Psoas muscle (tissue), 8 donors: ENCODE data around the gene ELAC1. TPM values are rescaled to one million over a fixed set of nuclear protein-coding genes. Genes with fewer than 3 reads are reported as not detected.

Source experiments
- ATAC-seq, 4 donors: fragments of 200-7000 bp; cut with Tn5 transposase; one replicate each; pipeline ENCODE4 v1.9.1; 2020; ENCODE audit warnings: moderate library complexity in 3 of 4, mild to moderate bottlenecking in 2 of 4
- DNase-seq, 2 donors: peaks; one replicate each; pipeline ENCODE4 v3.0.0-alpha.2; 2020
- H3K27ac ChIP-seq: fragments of 200-600 bp; one replicate; pipeline ENCODE4 v1.8.0; 2022
- H3K27me3 ChIP-seq, 3 donors: fragments of 200-600 bp in 1 of 3; one replicate each; pipeline versions ENCODE4 v1.6.1 to v1.8.0; 2013 to 2022; ENCODE audit warnings: low read length in 2 of 3, mild to moderate bottlenecking in 2 of 3, moderate library complexity in 1 of 3; ENCODE audit not compliant: insufficient read depth in 3 of 3
- H3K36me3 ChIP-seq, 2 donors: fragments of 200-600 bp in 1 of 2; one replicate each; pipeline versions ENCODE4 v1.6.1 to v1.8.0; 2013 to 2022; ENCODE audit warnings: low read depth in 1 of 2, mild to moderate bottlenecking in 1 of 2, moderate library complexity in 1 of 2; ENCODE audit not compliant: insufficient read depth in 1 of 2
- H3K4me1 ChIP-seq: fragments of 200-600 bp; one replicate; pipeline ENCODE4 v1.8.0; 2022
- H3K4me3 ChIP-seq: fragments of 200-600 bp; one replicate; pipeline ENCODE4 v1.8.0; 2022; ENCODE audit warnings: mild to moderate bottlenecking
- H3K9me3 ChIP-seq: fragments of 200-600 bp; one replicate; pipeline ENCODE4 v1.8.0; 2022
- CTCF ChIP-seq: fragments of 200-600 bp; IDR thresholded peaks from one replicate; pipeline ENCODE4 v1.8.0; 2022; ENCODE audit warnings: antibody characterized with exemption
- WGBS, 3 donors: extraction: QIAGEN DNeasy Blood & Tissue Kit; methylation state at CpG; one replicate each; pipeline versions ENCODE4 v1.1.6 to v1.1.7; 2013; 5-methylcytosine and 5-hydroxymethylcytosine counted together
- intact Hi-C, 2 donors: fragments of 100-400 bp; cut with DNase I; formaldehyde crosslinking; loops; one replicate each; pipeline versions ENCODE4 v1.11.0 to v1.14.2; 2022
- polyA plus RNA-seq, 3 donors: library from polyadenylated mRNA; stranded (reverse); fragments of 200-250 nt; gene quantifications; one replicate each; pipeline ENCODE4 v1.2.3, GENCODE V29; 2013
- total RNA-seq, 4 donors: library from RNA; stranded (reverse); fragmentation: NEBNext Ultra II Directional in 2 of 4; extraction: Animal tissue kit (Norgen Biotek cat#: 25700) in 2 of 4; gene quantifications; one replicate each; pipeline versions ENCODE4 v1.2.1 to v1.2.4, GENCODE V29; 2021 to 2023
- donor health status: healthy with polysubstance abuse.
- donor health status: DM: no; HTN: no; CAD: no; lungs with moderate emphysema.
- donor health status: Bipolar disorder and iron deficiency.
- donor health status: healthy.
- donor health status: DM: yes; HTN: yes; CAD: no.
- donor health status: DM: no; HTN: no; CAD: no.
- donor health status: DM: no; HTN: no; CAD: no.
- donor health status: DM: yes; HTN: yes; CAD: no.

Gene ELAC1
- total and polyA plus RNA-seq, 7 donors, result 1.6 to 5.4 (median 3.7) TPM

GRCh38 chr18:51007790-51008139 lies 39.9 kb downstream of the ELAC1 start:
- H3K27ac ChIP-seq, result no peak overlapping the region
- whole genome bisulfite sequencing, 3 donors, result 61 to 89% (median 76%) methylated on average over 1 of the region's 1 CpG
- intact Hi-C loops, result no loop called here
- H3K4me3 ChIP-seq, result no peak overlapping the region
- no peak for TF ChIP-seq CTCF
- DNase-seq (no peak), ATAC-seq (no peak)
- no peaks in the 10 kb centered on the region for H3K36me3 ChIP-seq
- H3K4me1 ChIP-seq, result no peaks in the 10 kb centered on the region
- H3K9me3 ChIP-seq, result no peaks in the 10 kb centered on the region
- no peaks in the 10 kb centered on the region for H3K27me3 ChIP-seq

GRCh38 chr18:51009072-51009471 lies 41.2 kb downstream of the ELAC1 start:
- no peaks in the 10 kb centered on the region for H3K27me3 ChIP-seq
- H3K9me3 ChIP-seq, result no peaks in the 10 kb centered on the region
- no peak overlapping the region for H3K27ac ChIP-seq
- peak in 1 of 4 donors; percentile 47 for ATAC-seq
- H3K4me1 ChIP-seq, result no peaks in the 10 kb centered on the region
- H3K36me3 ChIP-seq, result no peaks in the 10 kb centered on the region
- no peak for DNase-seq
- intact Hi-C loops, result no loop called here
- TF ChIP-seq CTCF, result no peak
- no peak overlapping the region for H3K4me3 ChIP-seq

GRCh38 chr18:51010218-51010617 lies 42.4 kb downstream of the ELAC1 start:
- Histone ChIP-seq H3K27ac (no peak overlapping the region), H3K4me3 (no peak overlapping the region), H3K4me1 (no peaks in the 10 kb centered on the region), H3K9me3 (no peaks in the 10 kb centered on the region), H3K36me3 (no peaks in the 10 kb centered on the region), H3K27me3 (no peaks in the 10 kb centered on the region)
- TF ChIP-seq CTCF, result no peak
- ATAC-seq (no peak), DNase-seq (no peak)
- intact Hi-C loops, result no loop called here

- no peaks in the 10 kb centered on the region for H3K9me3 ChIP-seq
- H3K4me3 ChIP-seq, result no peak overlapping the region
- H3K27me3 ChIP-seq, result no peaks in the 10 kb centered on the region
- TF ChIP-seq CTCF, result no peak
- DNase-seq (no peak), ATAC-seq (no peak)
- H3K4me1 ChIP-seq, result no peaks in the 10 kb centered on the region
- no peak overlapping the region for H3K27ac ChIP-seq
- WGBS, 3 donors, result 71 to 81% (median 79%) methylated on average over 3 of the region's 3 CpGs
- no peaks in the 10 kb centered on the region for H3K36me3 ChIP-seq
- intact Hi-C loops, result no loop called here
These were observed 43.9 kb downstream of the ELAC1 start for GRCh38 chr18:51011709-51012108.

GRCh38 chr18:51012441-51012840 lies 44.6 kb downstream of the ELAC1 start:
- DNase-seq (no peak), ATAC-seq (no peak)
- Histone ChIP-seq H3K27me3 (no peaks in the 10 kb centered on the region), H3K9me3 (no peaks in the 10 kb centered on the region), H3K4me1 (no peaks in the 10 kb centered on the region), H3K27ac (no peak overlapping the region), H3K4me3 (no peak overlapping the region), H3K36me3 (no peaks in the 10 kb centered on the region)
- TF ChIP-seq CTCF, result no peak
- intact Hi-C loops, result no loop called here
- 86 to 91% (median 91%) methylated on average over 3 of the region's 3 CpGs for whole genome bisulfite sequencing, 3 donors
